Activated T-helper 1 cell treated with anti-CD3 and anti-CD28 coated beads, Interleukin-2, amount 50 U/mL, for 16 hours (primary cell): Measurements from ENCODE around the gene ZSCAN31.
"Not testable (repeated sequence)": the region's sequence is repeated elsewhere in the genome, so short reads cannot be mapped to it uniquely, and the experiment has no call there.

ENCODE experiments used
- DNase-seq, 2 donors: peaks; one replicate each; pipeline ENCODE4 v3.0.0-alpha.2; 2020; ENCODE audit warnings: low read depth in 1 of 2, low spot score in 1 of 2

The ZSCAN31 gene

DNA sequence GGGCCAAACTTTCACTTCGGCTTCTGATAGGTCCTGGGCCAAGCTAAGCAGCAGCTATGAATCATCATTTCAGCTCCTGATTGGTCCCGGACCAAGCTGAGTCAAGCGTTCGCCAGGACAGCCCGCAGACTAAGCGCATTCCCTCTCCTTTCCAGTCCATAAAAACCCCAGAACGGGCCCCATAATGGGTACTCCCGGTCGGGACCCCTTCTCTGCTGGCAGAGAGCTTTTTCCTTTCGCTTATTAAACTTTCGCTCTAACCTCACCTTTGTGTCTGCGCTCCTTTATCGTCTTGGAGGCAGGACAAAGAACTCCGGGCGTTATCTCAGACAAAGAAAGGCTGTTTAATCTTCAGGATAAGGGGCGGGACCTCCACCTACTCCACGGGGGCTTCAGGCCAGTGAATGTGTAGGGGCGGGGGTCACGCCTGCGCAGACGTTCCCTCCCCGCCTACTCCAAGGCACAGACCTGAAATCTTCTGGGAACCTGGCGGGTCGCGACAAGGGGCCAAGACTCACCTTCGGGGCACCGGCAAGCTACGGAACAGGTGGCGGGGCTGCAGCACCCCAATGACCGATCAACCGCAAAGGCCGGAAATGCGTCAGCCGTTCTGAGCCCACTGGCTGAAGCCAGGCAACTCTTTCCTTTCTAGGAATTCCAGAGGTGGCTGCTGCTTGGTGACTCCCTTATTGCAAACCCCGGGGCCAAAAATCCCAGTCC is at the start of gene ZSCAN31:
TSS of gene ZSCAN31 (minus strand) at position 585 of the 720 bp plus-strand sequence. CDS start 6,465 bp downstream, outside the sequence.
- peak; percentile 53 to 61 for DNase-seq

DNA sequence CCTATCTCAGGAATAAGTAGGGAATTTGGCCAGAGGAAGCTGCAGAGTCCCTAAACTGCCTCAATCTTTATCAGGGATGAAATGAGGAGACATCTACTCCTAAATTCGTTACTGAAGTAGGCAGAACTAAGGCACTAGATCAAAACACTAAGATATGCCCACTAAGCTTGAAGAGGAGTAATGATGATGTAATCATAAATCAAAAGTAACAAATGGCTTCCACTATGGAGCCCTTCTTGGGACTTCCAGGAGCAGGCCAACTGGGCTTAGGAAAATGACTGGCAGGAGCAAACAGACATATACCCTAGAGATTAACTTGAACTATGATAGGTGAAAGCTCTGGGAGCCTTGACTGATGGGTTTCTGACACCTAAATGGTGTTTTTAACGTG is 48.2 kb upstream of the ZSCAN31 start:
- DNase-seq, result no peak

DNA sequence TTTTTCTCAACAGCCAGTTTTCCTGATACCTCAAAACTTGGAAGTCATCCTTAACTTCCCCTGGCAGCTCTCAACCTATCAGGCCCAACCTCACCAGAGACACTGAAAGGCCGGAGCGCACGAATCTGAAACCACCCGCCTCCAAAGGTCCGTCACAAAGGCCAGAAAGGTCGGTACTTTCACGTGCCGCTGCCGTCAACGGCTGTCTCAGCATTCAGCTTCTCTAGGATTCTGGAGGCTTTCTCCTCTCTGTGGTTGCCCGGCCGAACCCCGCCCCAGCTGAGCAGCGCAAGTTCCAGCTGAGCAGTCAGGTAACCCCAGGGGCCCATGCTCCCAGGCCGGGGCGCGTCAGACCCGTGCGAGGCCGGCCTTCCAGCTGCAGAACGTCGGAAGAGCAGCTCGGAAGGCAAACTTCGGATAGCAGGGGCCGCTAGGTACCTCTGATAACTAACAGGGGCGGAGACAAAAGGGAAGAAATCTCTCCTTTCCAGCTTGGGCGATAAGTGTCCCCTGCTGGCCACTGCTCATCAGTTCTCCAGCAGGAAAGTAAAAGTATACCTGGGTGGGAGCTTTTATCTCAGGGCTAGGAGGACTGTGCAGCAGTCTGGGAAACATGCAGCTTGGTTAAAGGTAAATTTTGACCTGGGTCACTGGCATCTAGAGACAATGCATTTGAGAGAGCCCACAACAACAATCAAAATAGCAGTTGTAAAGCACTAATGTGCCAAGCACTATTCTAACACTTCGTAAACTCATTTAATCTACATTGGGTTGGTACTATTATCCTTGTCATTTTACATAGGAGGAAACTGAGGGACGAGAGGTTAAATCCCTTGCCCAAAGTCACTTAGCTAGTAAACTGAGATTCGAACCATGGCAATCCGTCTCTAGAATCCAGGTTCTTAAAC is 47.5 kb upstream of the ZSCAN31 start:
- no peak for DNase-seq

DNA sequence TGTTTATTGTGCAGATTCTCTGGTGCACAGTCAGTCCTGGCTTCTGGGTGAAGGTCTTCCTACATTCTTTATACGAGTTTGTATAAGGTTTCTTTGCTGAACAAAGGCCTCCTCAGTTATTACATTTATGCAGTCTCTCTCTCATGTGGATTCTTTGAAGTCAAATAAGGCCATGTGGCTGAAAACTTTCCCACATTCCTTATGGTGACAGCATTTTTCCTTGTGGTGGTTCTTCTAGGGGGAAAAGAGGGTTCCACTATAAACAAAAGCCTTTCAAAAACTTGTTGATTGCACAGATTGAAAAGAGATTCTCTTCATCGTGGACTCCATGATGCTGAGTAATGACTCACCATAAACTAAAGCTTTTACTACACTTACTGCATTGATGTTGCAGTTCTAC is 44.4 kb upstream of the ZSCAN31 start:
- DNase-seq, result no peak

DNA sequence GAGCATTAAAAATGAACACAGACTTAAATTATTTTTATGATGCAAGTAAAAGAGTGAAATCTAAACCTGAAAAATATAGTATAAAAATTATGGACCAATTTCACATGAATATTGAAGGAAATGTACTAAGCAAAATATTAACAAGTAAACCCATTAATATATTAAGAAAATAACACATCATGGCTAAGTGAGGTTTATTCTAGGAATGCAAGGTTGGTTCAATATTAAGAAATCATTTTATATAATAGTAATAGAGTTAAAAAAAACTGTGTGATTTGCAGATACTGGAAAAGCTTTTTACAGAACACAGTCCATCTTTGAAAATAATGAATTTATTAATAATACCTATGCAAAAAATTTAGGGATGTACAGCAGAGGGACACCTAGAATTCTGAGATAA is 42.7 kb upstream of the ZSCAN31 start:
- no peak for DNase-seq

DNA sequence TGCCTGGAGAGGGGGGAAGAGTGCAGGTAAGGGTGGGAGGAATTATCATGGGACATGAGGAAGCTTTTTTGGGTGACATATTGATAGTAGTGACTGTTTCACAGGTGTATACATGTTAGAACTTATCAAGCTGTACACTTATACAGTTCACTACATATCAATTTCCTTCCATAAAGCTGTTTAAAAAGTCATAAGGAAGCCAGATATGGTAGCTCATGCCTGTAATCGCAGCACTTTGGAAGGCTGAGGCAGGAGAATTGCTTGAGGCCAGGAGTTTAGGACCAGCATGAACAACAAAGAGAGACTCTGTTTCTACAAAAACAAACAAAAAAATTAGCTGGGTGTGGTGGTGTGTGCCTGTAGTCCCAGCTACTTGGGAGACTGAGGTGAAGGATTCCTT is 41.9 kb upstream of the ZSCAN31 start:
- DNase-seq, result no peak

DNA sequence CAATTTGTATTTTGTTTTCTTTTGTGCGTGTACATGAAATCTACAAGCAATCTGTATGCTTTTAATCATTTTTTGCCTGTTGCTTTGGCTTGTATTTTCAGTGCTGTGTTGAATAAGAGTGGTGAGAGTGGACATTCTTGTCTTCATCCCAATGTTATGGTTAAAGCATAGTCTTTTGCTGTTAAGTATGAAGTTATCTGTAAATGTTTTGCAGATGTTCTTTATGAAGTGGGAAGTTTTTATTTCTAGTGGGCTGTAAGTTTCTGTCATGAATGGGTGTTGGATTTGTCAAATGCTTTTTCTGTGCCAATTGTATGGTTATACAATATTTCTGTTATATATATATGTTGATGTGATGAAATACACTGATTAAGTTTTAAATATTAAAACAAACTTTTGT is 38.0 kb upstream of the ZSCAN31 start:
- no peak for DNase-seq

DNA sequence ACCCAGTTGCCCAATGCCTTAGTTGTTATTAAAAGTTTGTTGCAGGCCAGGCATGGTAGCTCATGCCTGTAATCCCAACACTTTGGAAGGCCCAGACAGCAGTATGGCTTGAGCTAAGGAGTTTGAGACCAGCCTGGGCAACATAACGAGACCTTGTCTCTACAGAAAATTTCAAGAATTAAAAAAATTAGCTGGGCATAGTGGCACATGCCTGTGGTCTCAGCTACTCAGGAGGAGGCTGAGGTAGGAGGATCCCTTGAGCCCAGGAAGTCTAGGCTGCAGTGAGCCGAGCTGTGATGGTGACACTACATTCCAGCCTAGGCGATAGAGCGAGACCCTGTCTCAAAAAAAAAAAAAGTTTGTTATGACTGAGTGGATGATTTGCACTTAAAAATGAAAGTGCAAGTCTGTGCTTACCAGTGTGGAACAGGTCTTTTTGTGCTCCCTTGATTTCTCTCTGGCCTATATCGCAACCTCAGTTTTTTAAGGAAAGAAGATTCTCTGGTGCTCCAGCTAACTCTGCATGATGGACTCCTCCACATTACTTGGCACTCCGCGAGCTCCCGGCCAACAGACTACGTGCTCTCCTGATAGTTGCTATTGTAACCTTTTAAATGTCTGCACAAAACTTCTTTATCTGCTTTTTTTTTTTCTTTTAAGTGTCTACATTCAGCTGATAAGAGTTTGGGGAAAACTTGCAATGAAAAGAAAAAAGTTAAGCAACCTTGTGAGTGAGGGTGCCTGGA is 35.9 kb upstream of the ZSCAN31 start:
- DNase-seq, result no peak

DNA sequence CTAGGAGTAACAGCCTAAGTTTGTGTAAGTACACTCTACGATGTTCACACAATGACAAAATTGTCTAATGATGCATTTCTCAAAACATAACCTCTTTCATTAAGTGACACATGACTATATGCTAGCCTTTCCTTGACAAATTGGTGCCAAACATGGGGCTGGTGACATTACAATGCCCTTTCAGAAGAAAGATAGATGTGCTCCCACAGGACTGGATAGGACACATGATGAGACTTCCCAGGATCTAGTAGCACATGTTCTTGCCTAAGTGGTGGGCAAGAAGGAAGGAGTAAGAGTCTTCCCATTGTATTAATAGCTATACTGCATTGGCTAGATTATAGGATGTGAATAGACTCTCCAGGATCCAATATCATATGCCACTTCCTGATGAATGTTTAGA is 35.3 kb upstream of the ZSCAN31 start:
- DNase-seq, result no peak

DNA sequence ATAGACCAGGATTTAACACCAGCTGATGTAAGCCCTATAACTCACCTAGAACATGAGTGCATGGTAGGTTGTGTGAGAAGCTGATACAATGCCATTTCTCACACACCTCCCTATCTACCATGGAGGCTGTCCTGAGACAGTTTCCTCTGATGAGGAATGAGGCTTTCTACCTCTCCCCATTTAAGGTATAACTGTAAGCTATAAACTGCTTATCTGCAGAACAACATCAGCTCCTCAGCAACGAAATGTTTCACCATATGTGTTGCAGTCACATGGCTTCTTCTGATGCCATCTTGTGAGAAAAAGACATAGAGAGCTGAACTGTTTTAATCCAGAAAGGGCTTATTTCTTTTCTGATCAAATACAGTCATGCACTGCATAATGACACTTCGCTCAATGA is 34.5 kb upstream of the ZSCAN31 start:
- DNase-seq, result no peak

DNA sequence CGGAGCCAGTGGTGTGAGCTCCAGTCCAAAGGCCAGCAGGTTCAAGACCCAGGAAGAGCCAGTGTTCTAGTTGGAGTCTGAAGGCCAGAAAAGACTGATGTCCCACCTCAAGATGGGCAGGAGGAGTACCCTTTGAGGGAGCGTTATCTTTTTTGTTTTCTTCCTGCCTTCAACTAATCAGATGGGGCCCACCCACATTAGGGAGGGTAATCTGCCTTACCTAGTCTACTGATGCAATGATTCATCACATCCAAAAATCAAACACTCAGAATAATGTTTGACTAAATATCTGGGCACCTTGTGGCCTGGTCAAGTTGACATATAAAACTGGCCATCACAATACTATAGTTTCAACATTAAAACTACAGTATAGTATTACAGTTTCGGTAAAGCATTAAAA is 33.5 kb upstream of the ZSCAN31 start:
- DNase-seq, result no peak

DNA sequence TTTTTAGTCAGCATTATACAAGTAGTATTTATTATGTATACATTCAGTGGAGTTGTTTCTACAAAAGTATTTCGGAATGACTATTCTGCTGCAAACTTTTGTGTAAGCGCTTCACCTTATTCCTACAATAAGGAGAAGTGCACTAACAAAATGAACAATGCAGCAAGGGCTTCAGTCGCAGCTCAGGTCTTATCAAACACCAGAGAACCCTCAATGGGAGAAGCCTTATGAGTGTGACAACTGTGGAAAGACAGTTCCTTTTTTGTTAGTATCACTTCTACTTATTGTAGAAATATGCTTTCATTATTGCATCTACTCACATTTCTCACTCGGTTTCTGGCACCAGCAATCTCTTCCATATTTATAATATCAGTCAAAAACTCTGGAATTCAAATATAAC is 32.6 kb upstream of the ZSCAN31 start:
- DNase-seq, result no peak

DNA sequence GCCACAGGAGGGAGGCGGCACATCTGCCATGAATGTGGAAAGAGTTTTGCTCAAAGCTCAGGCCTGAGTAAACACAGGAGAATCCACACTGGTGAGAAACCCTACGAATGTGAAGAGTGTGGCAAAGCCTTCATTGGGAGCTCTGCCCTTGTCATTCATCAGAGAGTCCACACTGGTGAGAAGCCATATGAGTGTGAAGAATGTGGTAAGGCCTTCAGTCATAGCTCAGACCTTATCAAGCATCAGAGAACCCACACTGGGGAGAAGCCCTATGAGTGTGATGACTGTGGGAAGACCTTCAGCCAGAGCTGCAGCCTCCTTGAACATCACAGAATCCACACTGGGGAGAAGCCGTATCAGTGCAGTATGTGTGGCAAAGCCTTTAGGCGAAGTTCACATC is 29.6 kb upstream of the ZSCAN31 start:
- DNase-seq, result not testable (repeated sequence)

DNA sequence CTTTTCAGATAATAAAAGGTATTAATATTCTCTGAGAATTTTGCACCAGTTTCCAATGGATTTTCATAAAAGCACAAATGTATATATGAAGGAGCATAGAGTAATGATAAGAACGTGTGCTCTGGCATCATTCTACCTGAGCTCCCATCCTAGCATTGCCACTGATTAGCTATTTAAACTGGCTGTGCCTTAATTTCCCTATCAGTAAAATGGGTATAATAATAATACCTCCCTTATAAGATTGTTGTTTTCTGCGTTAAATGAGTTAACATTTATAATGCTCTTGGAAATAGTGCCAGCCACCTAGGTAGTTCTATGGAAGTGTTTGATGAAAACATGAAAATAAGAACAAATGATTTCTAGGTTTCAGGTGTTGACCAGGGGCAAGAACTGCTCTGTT is 25.0 kb upstream of the ZSCAN31 start:
- DNase-seq, result no peak

DNA sequence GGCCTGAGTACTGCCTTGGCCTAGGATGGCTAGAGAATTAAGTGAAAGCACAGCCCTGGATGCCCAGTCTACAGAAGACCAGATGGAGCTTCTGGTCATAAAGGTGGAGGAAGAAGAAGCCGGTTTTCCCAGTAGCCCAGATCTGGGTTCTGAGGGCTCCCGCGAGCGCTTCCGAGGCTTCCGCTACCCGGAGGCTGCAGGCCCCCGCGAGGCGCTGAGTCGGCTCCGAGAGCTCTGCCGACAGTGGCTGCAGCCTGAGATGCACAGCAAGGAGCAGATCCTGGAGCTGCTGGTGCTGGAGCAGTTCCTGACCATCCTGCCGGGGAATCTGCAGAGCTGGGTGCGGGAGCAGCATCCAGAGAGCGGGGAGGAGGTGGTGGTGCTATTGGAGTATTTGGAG is 23.6 kb upstream of the ZSCAN31 start:
- DNase-seq, result not testable (repeated sequence)

DNA sequence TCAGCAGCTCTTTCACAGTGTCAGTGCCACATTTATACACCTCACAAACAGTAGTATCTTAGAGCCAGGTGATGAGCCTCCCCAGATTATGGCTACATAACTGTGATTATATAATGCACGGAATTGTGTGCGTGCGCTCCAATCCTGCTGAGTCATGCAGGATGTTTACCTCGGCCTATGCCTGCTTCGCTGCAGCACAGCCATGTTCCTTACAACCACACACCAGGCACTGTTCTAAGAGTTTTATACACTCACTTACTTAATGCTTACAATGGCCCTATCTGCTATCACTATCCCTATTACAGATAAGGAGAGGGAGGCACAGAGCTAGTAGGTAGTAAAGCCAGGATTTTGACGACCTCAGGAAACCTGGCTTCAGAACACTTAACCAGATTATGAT is 21.1 kb upstream of the ZSCAN31 start:
- DNase-seq, result no peak

DNA sequence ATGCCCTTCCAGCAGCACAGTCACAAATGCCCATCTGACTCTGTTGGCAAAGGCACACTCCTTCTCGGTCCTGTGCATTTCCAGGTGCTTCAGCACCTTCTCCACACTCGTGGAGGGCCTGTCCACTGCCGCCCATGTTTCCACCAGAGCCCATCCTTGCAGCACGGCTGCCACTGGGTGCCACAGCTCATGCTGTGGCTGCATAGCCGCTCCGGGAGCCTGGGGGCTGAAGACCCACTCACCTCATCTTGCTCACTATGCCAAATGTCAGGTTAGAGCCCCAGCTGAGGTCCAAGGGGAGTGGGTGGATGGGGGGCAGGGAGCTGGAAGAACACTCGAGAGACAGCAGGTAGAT is 20.7 kb upstream of the ZSCAN31 start:
- no peak for DNase-seq

DNA sequence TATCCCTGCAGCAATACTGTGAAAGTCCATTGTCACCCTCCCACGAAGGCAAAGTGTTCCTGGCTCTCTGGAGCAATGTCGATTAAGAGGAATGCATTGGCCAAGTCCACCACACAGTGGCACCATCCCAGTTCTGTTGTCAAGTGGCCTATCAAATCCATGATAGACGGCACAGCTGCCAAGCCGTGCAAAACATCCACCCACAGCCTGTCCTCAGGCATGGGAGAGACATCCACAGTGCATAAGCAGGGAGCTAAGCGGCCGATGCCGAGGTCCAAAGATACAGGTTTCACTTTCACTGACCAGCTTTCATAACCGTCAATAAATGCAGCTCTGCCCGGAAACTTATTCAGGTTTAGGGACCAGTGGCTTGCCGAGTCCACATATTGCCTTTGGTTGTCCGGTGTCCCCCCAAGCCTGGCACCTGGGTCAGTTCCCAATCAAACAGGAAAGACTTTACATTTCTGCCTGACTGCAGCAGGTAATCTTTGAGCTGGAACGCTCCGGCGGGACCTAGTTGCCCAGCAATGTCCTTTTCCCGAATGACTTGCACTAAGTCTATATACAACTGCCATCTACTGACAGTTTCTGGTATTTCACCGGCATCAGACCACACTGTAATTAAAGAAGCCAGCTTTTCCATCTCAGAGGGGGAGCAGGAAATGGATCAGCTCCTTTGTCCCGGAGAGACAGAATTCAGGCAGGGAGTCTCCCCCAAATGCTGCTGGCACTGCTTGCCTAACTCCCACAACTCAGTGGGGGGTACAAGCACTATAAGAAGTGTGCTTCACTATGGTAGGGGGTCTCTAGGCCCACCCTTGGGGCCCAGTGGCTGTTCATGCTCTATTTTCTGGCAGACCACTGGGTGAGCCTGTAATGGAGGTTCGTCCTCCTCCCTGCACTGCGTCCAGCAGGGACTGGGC is 20.1 kb upstream of the ZSCAN31 start:
- DNase-seq, result peak in 1 of 2 donors; percentile 19

DNA sequence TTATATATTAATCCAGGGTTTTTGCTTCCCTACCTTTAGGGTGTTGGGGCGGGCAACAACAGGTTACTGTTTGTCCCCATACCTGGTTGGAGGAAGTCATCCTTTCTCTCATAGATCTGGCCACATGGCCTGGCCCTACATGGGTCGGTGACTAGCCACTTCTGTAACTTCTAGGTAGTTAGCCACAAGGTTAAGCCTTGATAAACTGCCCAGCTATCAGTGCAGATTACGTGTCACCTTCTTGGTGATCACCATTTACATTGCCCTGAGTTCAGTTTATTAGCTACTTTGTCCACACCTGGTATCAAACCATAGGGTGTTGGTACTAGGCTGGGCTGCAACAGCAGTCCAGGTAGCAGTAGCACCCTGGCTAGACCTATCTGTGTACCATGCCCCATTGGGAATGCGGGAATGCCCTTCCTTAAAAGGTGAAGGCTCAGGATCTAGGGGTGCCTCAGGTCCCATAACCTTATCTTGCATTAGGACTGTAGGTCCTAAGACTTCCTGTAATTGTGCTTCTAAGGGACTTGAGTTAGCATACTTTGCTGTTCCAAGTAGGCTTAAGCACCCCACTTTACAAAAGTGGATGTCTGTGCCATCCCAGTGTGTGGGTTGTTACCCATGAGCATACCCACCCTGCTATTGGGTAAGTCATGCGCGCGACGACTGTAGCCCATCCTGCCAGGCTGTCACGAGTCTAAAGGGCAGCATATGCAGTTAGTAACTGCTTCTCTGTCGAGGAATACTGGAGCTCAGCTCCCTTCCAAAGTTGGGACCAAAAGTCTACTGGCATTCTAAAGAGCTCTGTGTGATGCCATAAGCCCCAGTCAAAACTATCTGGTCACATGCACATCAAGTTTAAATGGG is 19.0 kb upstream of the ZSCAN31 start:
- DNase-seq, result no peak
